H1 (cell line): Measurements from ENCODE around the gene IGF2R. TPM values are rescaled to one million over a fixed set of nuclear protein-coding genes. Genes with fewer than 3 reads are reported as not detected.

Source experiments
- CTCF ChIA-PET: fragments of 300-600 bp; sonication (Branson Sonifier 250); formaldehyde crosslinking; loops from one replicate; lab custom pipeline; 2021; ENCODE audit not compliant: partially characterized antibody; lab: Charles Lee
- POLR2A ChIA-PET: fragments of 300-600 bp; sonication (Branson Sonifier 250); formaldehyde crosslinking; loops from one replicate; lab custom pipeline; 2021; ENCODE audit warnings: inconsistent platforms; ENCODE audit not compliant: partially characterized antibody; lab: Charles Lee
- DNase-seq, 2 experiments: peaks; one replicate each; pipeline versions ENCODE4 v3.0.0 to v3.0.0-alpha.2; 2010 to 2022; ENCODE audit warnings: low spot score in 2 of 2, low read depth in 1 of 2, mixed read lengths in 1 of 2
- FAIRE-seq: peaks from 2 replicates; lab custom pipeline; 2011; peaks lifted over from hg19 to GRCh38; lab: Jason Lieb, UNC
- H2AFZ ChIP-seq: 2 replicates; pipeline ENCODE4 v1.8.1; 2012; ENCODE audit warnings: low read length, inconsistent platforms
- H2AK5ac ChIP-seq: 2 replicates; pipeline ENCODE4 v1.6.1; 2013; ENCODE audit warnings: low read depth, low read length
- H2BK120ac ChIP-seq: replicated peaks from 2 replicates; pipeline ENCODE3; 2013; ENCODE audit warnings: low read depth, low read length, inconsistent platforms
- H2BK12ac ChIP-seq: 2 replicates; pipeline ENCODE4 v1.6.1; 2013; ENCODE audit warnings: low read depth, low read length
- H2BK15ac ChIP-seq: 2 replicates; pipeline ENCODE4 v1.6.1; 2013; ENCODE audit warnings: low read length
- H2BK20ac ChIP-seq: 2 replicates; pipeline ENCODE4 v1.6.1; 2013; ENCODE audit warnings: low read length
- H2BK5ac ChIP-seq: 2 replicates; pipeline ENCODE4 v1.6.1; 2013; ENCODE audit warnings: low read depth, low read length
- H3K14ac ChIP-seq: 2 replicates; pipeline ENCODE4 v1.6.1; 2013; ENCODE audit warnings: inconsistent platforms; ENCODE audit not compliant: insufficient read length
- H3K18ac ChIP-seq: 2 replicates; pipeline ENCODE4 v1.6.1; 2013; ENCODE audit warnings: low read length; ENCODE audit errors: extremely low read depth
- H3K23ac ChIP-seq: 2 replicates; pipeline ENCODE4 v1.6.1; 2013; ENCODE audit warnings: inconsistent platforms; ENCODE audit not compliant: insufficient read length
- H3K23me2 ChIP-seq: 2 replicates; pipeline ENCODE4 v1.6.1; 2013; ENCODE audit warnings: low read depth, low read length
- H3K27ac ChIP-seq: 2 replicates; pipeline ENCODE4 v1.6.1; 2011; ENCODE audit warnings: low read depth, low read length, inconsistent platforms
- H3K27me3 ChIP-seq, 4 experiments: replicated peaks in 1 of 4; 1 replicate in 1 of 4; 2 replicates in 3 of 4; pipeline versions ENCODE4 v1.6.1 to v1.8.1; 2011 to 2013; ENCODE audit warnings: low read length in 3 of 4, mild to moderate bottlenecking in 3 of 4, inconsistent platforms in 2 of 4, mixed read lengths in 2 of 4, moderate library complexity in 1 of 4; ENCODE audit not compliant: control insufficient read depth in 3 of 4, insufficient read depth in 3 of 4; ENCODE audit errors: extremely low read depth in 1 of 4
- H3K36me3 ChIP-seq, 4 experiments: 2 replicates each; pipeline versions ENCODE4 v1.6.1 to v1.8.1; 2011 to 2013; ENCODE audit warnings: mild to moderate bottlenecking in 4 of 4, low read length in 3 of 4, moderate library complexity in 2 of 4, control low read depth in 1 of 4, inconsistent platforms in 1 of 4; ENCODE audit not compliant: insufficient read depth in 4 of 4, control insufficient read depth in 2 of 4
- H3K4ac ChIP-seq: replicated peaks from 2 replicates; pipeline ENCODE3; 2013; ENCODE audit warnings: low read length, low read depth, mixed read lengths, inconsistent platforms; ENCODE audit not compliant: insufficient read length
- H3K4me1 ChIP-seq, 4 experiments: replicated peaks in 1 of 4; 1 replicate in 1 of 4; 2 replicates in 3 of 4; pipeline versions ENCODE4 v1.6.1 to v1.8.1; 2011 to 2013; ENCODE audit warnings: low read length in 3 of 4, inconsistent platforms in 2 of 4, mixed read lengths in 1 of 4; ENCODE audit not compliant: insufficient read depth in 4 of 4, control insufficient read depth in 3 of 4
- H3K4me2 ChIP-seq, 2 experiments: 2 replicates each; pipeline versions ENCODE4 v1.6.1 to v1.8.1; 2011 to 2013; ENCODE audit warnings: low read depth in 2 of 2, low read length in 2 of 2, control low read depth in 1 of 2, inconsistent platforms in 1 of 2, mild to moderate bottlenecking in 1 of 2; ENCODE audit not compliant: insufficient read depth in 1 of 2
- H3K4me3 ChIP-seq, 4 experiments: fragments of 200-600, 300-600 bp in 1 of 4; sonication (generic), shearing (Covaris generic), sonication (Bioruptor Twin) in 1 of 4; 2 replicates each; pipeline versions ENCODE4 v1.5.1 to v1.8.1; 2011 to 2016; ENCODE audit warnings: low read length in 4 of 4, low read depth in 3 of 4, control low read depth in 2 of 4, inconsistent platforms in 2 of 4, mild to moderate bottlenecking in 2 of 4, mixed read lengths in 1 of 4, moderate library complexity in 1 of 4; ENCODE audit not compliant: insufficient read depth in 2 of 4; ENCODE audit errors: extremely low read depth in 1 of 4
- H3K56ac ChIP-seq: replicated peaks from 2 replicates; pipeline ENCODE3; 2013; ENCODE audit warnings: low read depth, mild to moderate bottlenecking, mixed read lengths, low read length, inconsistent platforms; ENCODE audit not compliant: insufficient read length
- H3K79me1 ChIP-seq: 2 replicates; pipeline ENCODE4 v1.6.1; 2013; ENCODE audit warnings: low read depth, low read length, control low read depth
- H3K79me2 ChIP-seq, 2 experiments: 2 replicates each; pipeline versions ENCODE4 v1.6.1 to v1.8.1; 2012 to 2013; ENCODE audit warnings: low read length in 2 of 2, mild to moderate bottlenecking in 2 of 2, inconsistent platforms in 1 of 2; ENCODE audit not compliant: insufficient read depth in 2 of 2, control insufficient read depth in 1 of 2
- H3K9ac ChIP-seq, 4 experiments: replicated peaks in 1 of 4; 1 replicate in 1 of 4; 2 replicates in 3 of 4; pipeline versions ENCODE4 v1.6.1 to v1.8.1; 2011 to 2013; ENCODE audit warnings: low read depth in 3 of 4, low read length in 3 of 4, control low read depth in 2 of 4, mild to moderate bottlenecking in 2 of 4, moderate library complexity in 2 of 4, inconsistent platforms in 1 of 4; ENCODE audit errors: extremely low read depth in 1 of 4
- H3K9me3 ChIP-seq, 2 experiments: 2 replicates each; pipeline versions ENCODE4 v1.6.1 to v1.8.1; 2012 to 2013; ENCODE audit warnings: mild to moderate bottlenecking in 2 of 2, moderate library complexity in 2 of 2, control low read depth in 1 of 2, inconsistent platforms in 1 of 2, low read depth in 1 of 2, low read length in 1 of 2, mixed read lengths in 1 of 2; ENCODE audit not compliant: insufficient read depth in 2 of 2
- H4K20me1 ChIP-seq, 2 experiments: replicated peaks in 1 of 2; 2 replicates each; pipeline versions ENCODE3 to v1.8.1; 2011 to 2013; ENCODE audit warnings: inconsistent platforms in 2 of 2, low read length in 2 of 2, mild to moderate bottlenecking in 1 of 2; ENCODE audit not compliant: insufficient read depth in 2 of 2, control insufficient read depth in 1 of 2
- H4K5ac ChIP-seq: 2 replicates; pipeline ENCODE4 v1.6.1; 2013; ENCODE audit warnings: low read length, low read depth, mixed read lengths, inconsistent platforms; ENCODE audit not compliant: insufficient read length
- H4K8ac ChIP-seq: 2 replicates; pipeline ENCODE4 v1.8.0; 2013; ENCODE audit warnings: mild to moderate bottlenecking, moderate library complexity, low read length, inconsistent platforms; ENCODE audit not compliant: insufficient read depth; ENCODE audit errors: extremely low read depth
- H4K91ac ChIP-seq: replicated peaks from 2 replicates; pipeline ENCODE3; 2013; ENCODE audit warnings: low read length, mixed read lengths, inconsistent platforms; ENCODE audit not compliant: insufficient read length
- EZH2 ChIP-seq: fragments of 200-600 bp; sonication (generic); IDR thresholded peaks from 2 replicates; pipeline ENCODE4 v1.7.1; 2012; ENCODE audit warnings: low read depth, mild to moderate bottlenecking, moderate library complexity, low read length, inconsistent platforms; ENCODE audit not compliant: severe bottlenecking
- HDAC6 ChIP-seq: IDR thresholded peaks from one replicate; pipeline ENCODE4 v1.7.1; 2012; ENCODE audit warnings: low read depth, mild to moderate bottlenecking, inconsistent platforms, low read length, moderate library complexity
- KDM1A ChIP-seq: fragments of 200-600, 300-600 bp; sonication (generic); IDR thresholded peaks from 2 replicates; pipeline ENCODE4 v1.7.1; 2016; ENCODE audit warnings: mild to moderate bottlenecking, low read length, borderline replicate concordance
- RBBP5 ChIP-seq: IDR thresholded peaks from 2 replicates; pipeline ENCODE4 v1.7.1; 2012; ENCODE audit warnings: low read depth, mild to moderate bottlenecking, inconsistent platforms, low read length, moderate library complexity, borderline replicate concordance
- SIRT6 ChIP-seq: IDR thresholded peaks from one replicate; pipeline ENCODE4 v1.7.1; 2012; ENCODE audit warnings: low read length, inconsistent platforms
- SP4 ChIP-seq: IDR thresholded peaks from 2 replicates; pipeline ENCODE4 v1.6.1; 2012; ENCODE audit warnings: low read length, inconsistent platforms
- TBP ChIP-seq: IDR thresholded peaks from 2 replicates; pipeline ENCODE4 v1.6.1; 2011; ENCODE audit warnings: low read depth, low read length, improper control_type of control experiment
- WGBS, 2 experiments: shearing (Covaris generic) in 1 of 2; methylation state at CpG; one replicate each; pipeline versions ENCODE4 v1.1.6 to v1.1.7; 2013 to 2015; ENCODE audit warnings: low lambda C conversion rate in 2 of 2, mixed read lengths in 2 of 2, inconsistent platforms in 1 of 2, low coverage in 1 of 2, missing lambda C conversion rate in 1 of 2; ENCODE audit not compliant: insufficient replicate concordance in 2 of 2, insufficient coverage in 1 of 2, insufficient read length in 1 of 2; ENCODE audit errors: extremely low coverage in 1 of 2, missing lambda C conversion rate in 1 of 2; 5-methylcytosine and 5-hydroxymethylcytosine counted together
- polyA plus RNA-seq, 7 experiments: library from polyadenylated mRNA; depleted of rRNA in 3 of 7; stranded (reverse) in 5 of 7; unstranded in 2 of 7; fragments of >200 nt in 5 of 7; fragments of 200-250 nt in 2 of 7; gene quantifications; 1 replicate in 5 of 7; 2 replicates in 1 of 7; 4 replicates in 1 of 7; pipeline versions ENCODE4 v1.2.1 to v1.2.3, GENCODE V29; 2011 to 2013; ENCODE audit warnings: missing spikeins in 2 of 7, mixed read lengths in 2 of 7
- total RNA-seq: library from RNA; stranded (reverse); fragmentation: NEBNext Ultra II Directional; extraction: Animal tissue kit (Norgen Biotek cat#: 25700); gene quantifications from 2 replicates; pipeline ENCODE4 v1.2.1, GENCODE V29; 2021

The IGF2R gene
- total and polyA plus RNA-seq, 2 of the 8 experiments (the other 6 are each of a cell fraction or from before 2014, with no cell fraction given): 20.6 to 74.1 TPM

DNA sequence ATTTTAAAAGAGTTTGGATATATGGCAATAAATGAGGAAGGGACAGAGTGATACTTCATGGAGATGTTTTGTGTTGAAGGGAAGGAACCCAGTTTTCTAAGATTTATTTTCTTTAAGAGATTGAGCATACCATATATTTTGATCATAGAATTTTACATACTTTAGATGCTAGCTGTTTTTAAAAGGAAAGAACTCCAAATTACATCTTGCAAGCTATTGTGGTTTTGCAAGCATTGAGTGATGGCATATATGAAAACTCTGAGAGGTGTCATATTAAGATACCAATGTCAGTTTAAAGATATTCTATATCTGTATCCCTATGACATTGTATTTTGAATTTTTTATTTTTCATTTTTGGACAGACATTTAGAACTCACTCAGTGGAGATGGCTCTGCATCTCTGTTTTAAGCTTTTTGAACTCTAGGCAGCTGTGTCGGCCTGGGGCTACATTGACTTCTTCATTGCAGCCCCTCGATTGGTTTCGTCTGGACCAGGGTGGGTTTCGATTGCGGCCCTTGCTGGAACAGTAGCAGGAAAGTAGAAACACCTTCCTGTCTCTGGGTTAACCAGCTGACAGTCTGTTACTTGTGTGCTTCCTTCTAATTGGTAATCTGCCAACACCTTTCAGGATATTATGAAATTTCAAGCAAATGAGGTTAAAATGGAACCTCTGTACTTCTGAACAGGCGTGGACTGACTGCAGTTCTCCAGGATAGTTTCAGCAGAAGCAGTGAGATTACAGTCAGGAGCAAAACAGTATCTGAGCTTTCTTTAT is 14.0 kb downstream of the IGF2R start:
- Histone ChIP-seq H3K79me2 (peaks cover 31 to 99% of the 10 kb centered on the region in 2 experiments), H3K27ac (no peak overlapping the region)

More for the DNA sequence above, 14.0 kb downstream of the IGF2R start:
- Histone ChIP-seq H2AFZ (no peak overlapping the region), H3K27me3 (no peaks in the 10 kb centered on the region), H4K20me1 (peaks cover 34 to 47% of the 10 kb centered on the region in 2 experiments), H2BK120ac (no peak overlapping the region), H3K36me3 (no peaks in the 10 kb centered on the region), H2BK5ac (no peak overlapping the region), H4K5ac (no peak overlapping the region), H2BK20ac (no peak overlapping the region), H3K4me2 (no peak overlapping the region), H3K9me3 (no peaks in the 10 kb centered on the region), H3K18ac (no peak overlapping the region), H3K4me1 (peaks cover 13 to 26% (median 20%) of the 10 kb centered on the region in 4 experiments), H3K79me1 (peaks cover 24% of the 10 kb centered on the region), H3K9ac (no peak overlapping the region), H3K23ac (no peak overlapping the region), H4K8ac (no peak overlapping the region), H3K4ac (no peak overlapping the region), H3K56ac (no peak overlapping the region), H3K23me2 (peaks cover 3% of the 10 kb centered on the region; the same call in 1 of the 2 replicates), H2BK15ac (no peak overlapping the region), H4K91ac (no peak overlapping the region), H2AK5ac (no peak overlapping the region), H2BK12ac (no peak overlapping the region), H3K14ac (no peak overlapping the region), H3K4me3 (no peak overlapping the region)
- POLR2A ChIA-PET: no interaction called here
- CTCF ChIA-PET: interaction anchor here (1.3 kb wide), 1 partner anchor 120 kb away, joined by 3 read pairs; no protein-coding TSS in a partner anchor
- WGBS, 2 experiments: 93% methylated on average over 6 of the region's 6 CpGs; no CpG with 5 or more reads in 1 of the 2 experiments
- DNase-seq (no peak), FAIRE-seq (no peak)
- TF ChIP-seq EZH2 (no peak), TBP (no peak), HDAC6 (no peak), SP4 (no peak), SIRT6 (no peak), KDM1A (no peak), RBBP5 (no peak)
